ENCODE measurements around the gene CHST8. TPM values are rescaled to one million over a fixed set of nuclear protein-coding genes. Genes with fewer than 3 reads are reported as not detected.

The CHST8 gene
- total RNA-seq, 2 experiments from 2014 or later = not detected

DNA sequence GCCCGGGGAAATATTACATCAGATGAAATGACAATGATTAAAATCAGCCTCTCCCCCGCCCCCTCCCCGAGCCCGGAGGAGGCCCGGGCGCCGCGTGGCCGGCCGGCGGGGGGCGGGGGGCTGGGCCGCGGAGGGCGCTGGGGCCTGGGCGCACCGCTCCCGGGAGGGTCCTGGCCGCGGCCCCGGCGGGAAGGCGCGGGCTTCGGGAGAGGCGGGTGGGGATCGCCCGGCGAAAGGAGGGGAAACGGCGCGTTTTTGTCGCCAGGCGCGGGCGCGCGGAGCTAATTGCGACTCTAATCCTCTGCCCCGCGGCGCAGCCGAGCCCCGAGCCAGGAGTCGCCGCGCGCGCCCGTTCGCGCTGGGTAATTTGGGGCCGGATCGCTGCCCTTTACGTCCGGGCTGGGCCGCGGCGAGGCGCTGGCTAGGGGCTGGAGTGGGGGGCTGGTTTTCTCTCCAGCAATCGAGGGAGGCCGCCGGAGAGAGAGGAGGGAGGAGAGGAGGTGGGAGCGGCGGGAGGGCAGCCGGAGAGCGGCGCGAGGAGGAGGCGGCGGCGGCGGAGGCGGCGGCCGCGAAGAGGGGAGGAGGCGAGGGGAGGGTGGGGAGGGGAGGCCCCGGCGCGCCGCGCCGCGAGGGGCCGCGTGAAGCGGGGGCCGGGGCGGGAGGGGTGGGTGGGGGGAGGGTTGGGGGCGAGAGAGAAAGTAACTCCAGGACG lies 174.6 kb downstream of the CHST8 start, which contains the start of gene KCTD15:
KCTD15 (plus strand) TSS at position 707 of the 712 bp plus-strand sequence. CDS start 3,585 bp downstream, outside the sequence.
- POLR2A ChIA-PET = no interaction called here
- DNase-seq = no peak
- H3K4me3 Mint-ChIP-seq = peak within 1 kb of the TSS; percentile 66

DNA sequence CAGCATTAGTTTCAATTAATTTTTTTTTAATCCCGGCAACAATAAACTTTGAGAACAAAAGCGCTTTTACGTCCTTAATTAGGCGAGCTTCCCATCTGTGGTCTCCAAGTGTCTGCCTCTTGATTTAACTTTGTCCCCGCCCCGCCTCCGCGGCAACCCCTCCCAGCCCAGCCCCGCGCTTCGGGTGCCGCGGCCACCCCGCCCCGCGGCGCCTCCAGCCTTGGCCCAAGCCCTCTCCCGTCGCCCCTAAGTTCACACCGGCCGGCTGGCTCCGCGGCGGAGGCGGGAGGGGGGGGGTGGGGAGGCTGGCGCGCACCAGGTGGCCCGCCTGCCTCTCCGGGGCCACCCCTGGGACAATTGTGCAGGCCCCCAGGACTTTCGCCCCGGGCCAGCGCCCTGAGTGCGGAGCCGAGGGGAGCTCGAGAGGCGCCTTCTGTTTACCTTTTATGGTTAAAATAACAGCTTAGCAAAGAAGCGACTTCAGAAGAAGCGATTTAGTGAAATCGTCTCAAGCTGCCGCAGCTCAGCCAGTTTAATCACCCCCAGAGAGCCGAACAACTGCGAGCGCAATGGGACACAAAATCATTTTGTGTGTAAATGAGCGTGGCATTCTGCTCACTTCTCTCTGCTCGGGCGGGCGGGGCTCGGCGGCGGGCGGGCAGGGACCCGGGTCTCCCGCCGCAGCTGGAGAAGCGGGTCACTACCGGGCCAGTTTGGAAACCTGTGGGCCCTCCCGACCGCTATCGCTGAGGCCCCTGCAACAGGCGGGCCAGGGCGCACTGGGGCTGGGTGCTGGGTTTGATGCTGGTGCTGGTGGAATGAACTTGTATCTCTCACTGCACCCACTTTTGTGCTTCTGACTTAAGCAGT lies 176.3 kb downstream of the CHST8 start:
- no peak overlapping the region for H3K27ac Mint-ChIP-seq
- CTCF ChIA-PET = interaction anchor here (0.9 kb wide), 1 partner anchor 20 kb away, joined by 3 read pairs; no protein-coding TSS in a partner anchor
- peak overlapping the region; percentile 43 for H3K4me3 Mint-ChIP-seq
- H3K36me3 Mint-ChIP-seq (ENCODE audit: low read depth) = no peaks in the 10 kb centered on the region
- no peaks in the 10 kb centered on the region for H3K9me3 Mint-ChIP-seq
- peaks cover 2% of the 10 kb centered on the region for H3K4me1 Mint-ChIP-seq
- H3K27me3 Mint-ChIP-seq = peaks cover 34% of the 10 kb centered on the region
- POLR2A ChIA-PET = no interaction called here
- DNase-seq = no peak

More for the DNA sequence above, 174.6 kb downstream of the CHST8 start, which contains the start of gene KCTD15:
- H3K27me3 Mint-ChIP-seq = peaks cover 43% of the 10 kb centered on the region
- H3K36me3 Mint-ChIP-seq (ENCODE audit: low read depth) = no peaks in the 10 kb centered on the region
- peak within 1 kb of the TSS; percentile 57 for H3K27ac Mint-ChIP-seq
- H3K4me1 Mint-ChIP-seq = peaks cover 2% of the 10 kb centered on the region
- no peaks in the 10 kb centered on the region for H3K9me3 Mint-ChIP-seq
- CTCF ChIA-PET = interaction anchor here (0.7 to 3.8 kb wide), 3 partner anchors 17 to 23 kb away, joined by 3 to 19 read pairs (median 3); no protein-coding TSS in a partner anchor

DNA sequence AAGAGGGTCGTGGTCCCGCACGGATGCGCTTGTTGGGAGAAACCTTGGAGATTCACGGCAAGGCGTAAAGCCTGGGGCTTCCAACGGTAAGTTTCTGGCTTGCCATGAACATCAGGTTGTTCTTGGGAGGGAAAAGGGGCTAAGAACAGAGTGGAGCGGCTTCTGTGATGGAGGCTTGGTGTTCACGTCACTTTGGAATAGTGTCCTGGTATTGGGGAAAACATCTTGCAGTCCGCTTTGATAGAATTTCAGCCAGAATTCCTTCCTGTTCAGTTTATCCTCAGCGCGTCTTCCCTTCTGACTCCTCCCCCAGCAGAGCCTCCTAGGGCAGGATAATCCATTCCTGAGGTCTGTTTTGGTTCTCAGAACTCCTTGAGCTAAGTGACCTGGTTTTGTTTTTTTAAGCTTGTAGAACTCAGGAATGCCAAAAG lies 176.9 kb downstream of the CHST8 start:
- H3K9me3 Mint-ChIP-seq = no peaks in the 10 kb centered on the region
- no peaks in the 10 kb centered on the region for H3K36me3 Mint-ChIP-seq (ENCODE audit: low read depth)
- peaks cover 2% of the 10 kb centered on the region for H3K4me1 Mint-ChIP-seq
- H3K27me3 Mint-ChIP-seq = peaks cover 29% of the 10 kb centered on the region
- DNase-seq = no peak
- CTCF ChIA-PET = no interaction called here
- H3K4me3 Mint-ChIP-seq = no peak overlapping the region
- POLR2A ChIA-PET = no interaction called here
- H3K27ac Mint-ChIP-seq = no peak overlapping the region

DNA sequence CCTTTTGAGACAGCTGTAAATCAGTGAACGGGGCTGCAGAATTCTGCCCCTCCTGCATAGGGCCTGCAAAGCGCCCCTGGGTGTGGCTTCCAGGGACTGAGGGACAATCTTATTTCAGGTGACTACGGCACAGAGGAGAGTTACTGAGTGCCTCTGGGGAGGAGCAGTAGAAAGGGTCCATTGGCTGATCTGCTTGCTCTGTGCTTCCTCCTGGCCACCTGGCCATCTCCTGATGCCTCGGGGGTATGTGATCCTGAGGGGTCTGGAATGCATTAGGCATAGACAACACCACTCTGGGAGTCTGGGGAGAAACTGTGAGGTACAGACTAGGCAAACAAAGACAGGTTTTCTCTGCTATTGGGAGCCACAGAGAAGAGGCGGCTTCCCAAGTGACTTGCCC lies 177.7 kb downstream of the CHST8 start:
- Mint-ChIP-seq H3K9me3 (no peaks in the 10 kb centered on the region), H3K4me3 (no peak overlapping the region), H3K27ac (no peak overlapping the region), H3K4me1 (peaks cover 2% of the 10 kb centered on the region), H3K27me3 (peaks cover 22% of the 10 kb centered on the region), H3K36me3 (ENCODE audit: low read depth) (no peaks in the 10 kb centered on the region)
- ChIA-PET POLR2A (no interaction called here), CTCF (no interaction called here)
- no peak for DNase-seq

DNA sequence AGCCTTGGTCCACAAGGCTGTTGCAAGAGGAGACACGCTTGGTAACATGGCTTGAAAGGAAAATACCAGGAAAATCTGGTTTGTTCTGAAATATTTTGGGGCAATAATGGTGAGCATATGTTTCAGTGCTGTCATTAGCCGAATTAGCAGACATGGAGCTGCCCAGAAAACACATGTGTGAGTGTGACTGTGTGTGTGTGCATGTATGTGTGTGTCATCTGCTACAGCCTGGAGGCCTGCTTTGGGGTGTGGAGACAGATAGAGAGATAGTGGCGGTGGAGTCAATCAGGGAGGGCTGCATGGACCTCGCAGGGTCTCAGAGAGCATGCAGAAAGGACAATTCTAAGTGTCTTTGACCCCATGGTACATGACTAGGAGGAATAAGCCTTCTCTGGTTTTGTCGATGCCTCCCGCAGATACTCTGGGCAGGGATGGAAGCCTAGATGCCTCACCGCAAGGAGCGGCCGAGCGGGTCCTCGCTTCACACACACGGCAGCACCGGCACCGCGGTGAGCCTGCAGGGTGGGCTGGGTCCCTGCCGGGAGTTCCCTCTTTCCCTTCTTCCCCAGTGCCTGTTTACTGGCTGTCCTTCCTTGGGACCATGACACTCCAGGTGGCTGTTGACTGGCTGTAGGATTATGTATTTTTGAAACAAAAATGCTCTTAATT lies 178.4 kb downstream of the CHST8 start:
- Mint-ChIP-seq H3K36me3 (ENCODE audit: low read depth) (no peaks in the 10 kb centered on the region), H3K27me3 (peaks cover 18% of the 10 kb centered on the region), H3K9me3 (no peaks in the 10 kb centered on the region), H3K27ac (no peak overlapping the region), H3K4me3 (no peak overlapping the region), H3K4me1 (peaks cover 2% of the 10 kb centered on the region)
- DNase-seq = no peak
- ChIA-PET CTCF (no interaction called here), POLR2A (no interaction called here)

DNA sequence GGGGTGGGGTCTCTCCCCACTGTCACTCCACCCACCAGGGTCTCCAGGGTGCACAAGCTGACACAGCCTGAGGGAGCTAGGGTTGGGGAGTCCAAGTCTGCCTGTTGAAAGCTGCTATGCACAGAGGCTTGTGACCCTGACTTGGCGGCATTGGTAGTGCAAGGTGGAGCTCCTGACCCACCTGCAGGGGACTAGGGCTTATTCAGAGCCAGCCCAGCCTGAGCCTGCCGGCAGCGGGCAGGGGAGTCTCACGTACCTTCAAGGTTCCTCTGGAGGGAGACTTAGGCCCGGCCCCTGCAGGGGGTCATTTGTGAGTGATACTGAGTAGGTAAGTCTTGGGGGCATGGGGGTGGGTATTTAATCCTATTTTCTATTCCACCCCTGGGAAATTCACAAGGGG lies 179.7 kb downstream of the CHST8 start:
- CTCF ChIA-PET = interaction anchor here (1.6 kb wide), 1 partner anchor 23 kb away, joined by 4 read pairs; no protein-coding TSS in a partner anchor

DNA sequence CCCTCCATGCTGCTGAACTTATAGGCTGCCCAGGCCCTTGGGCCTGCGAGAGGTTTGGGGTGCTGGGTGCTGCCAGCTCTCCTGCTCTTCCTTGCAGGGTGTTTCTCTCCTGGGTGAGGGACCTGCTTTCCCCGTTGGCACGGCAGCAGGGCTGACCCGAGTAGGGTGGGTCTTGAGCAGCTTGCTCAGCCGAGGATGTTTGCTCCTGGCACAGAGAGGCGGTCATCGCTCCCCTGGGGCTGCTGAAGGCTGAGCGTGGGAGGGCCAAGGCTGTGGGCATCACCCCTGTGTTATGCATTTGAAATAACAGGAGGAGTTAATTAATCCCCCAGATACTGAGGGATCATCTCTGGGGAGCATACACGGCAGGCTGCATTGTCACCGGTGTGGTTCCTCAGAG lies 180.2 kb downstream of the CHST8 start:
- no peak for DNase-seq
- Mint-ChIP-seq H3K4me3 (no peak overlapping the region), H3K36me3 (ENCODE audit: low read depth) (no peaks in the 10 kb centered on the region), H3K9me3 (no peaks in the 10 kb centered on the region), H3K27ac (no peak overlapping the region), H3K4me1 (peaks cover 10% of the 10 kb centered on the region), H3K27me3 (peaks cover 18% of the 10 kb centered on the region)
- ChIA-PET POLR2A (no interaction called here), CTCF (interaction anchor here (1.6 kb wide), 1 partner anchor 24 kb away, joined by 4 read pairs; no protein-coding TSS in a partner anchor)

More for the DNA sequence above, 179.7 kb downstream of the CHST8 start:
- no peaks in the 10 kb centered on the region for H3K9me3 Mint-ChIP-seq
- H3K4me1 Mint-ChIP-seq = peaks cover 8% of the 10 kb centered on the region
- POLR2A ChIA-PET = no interaction called here
- H3K4me3 Mint-ChIP-seq = no peak overlapping the region
- H3K36me3 Mint-ChIP-seq (ENCODE audit: low read depth) = no peaks in the 10 kb centered on the region
- H3K27me3 Mint-ChIP-seq = peaks cover 18% of the 10 kb centered on the region
- DNase-seq = no peak
- no peak overlapping the region for H3K27ac Mint-ChIP-seq

DNA sequence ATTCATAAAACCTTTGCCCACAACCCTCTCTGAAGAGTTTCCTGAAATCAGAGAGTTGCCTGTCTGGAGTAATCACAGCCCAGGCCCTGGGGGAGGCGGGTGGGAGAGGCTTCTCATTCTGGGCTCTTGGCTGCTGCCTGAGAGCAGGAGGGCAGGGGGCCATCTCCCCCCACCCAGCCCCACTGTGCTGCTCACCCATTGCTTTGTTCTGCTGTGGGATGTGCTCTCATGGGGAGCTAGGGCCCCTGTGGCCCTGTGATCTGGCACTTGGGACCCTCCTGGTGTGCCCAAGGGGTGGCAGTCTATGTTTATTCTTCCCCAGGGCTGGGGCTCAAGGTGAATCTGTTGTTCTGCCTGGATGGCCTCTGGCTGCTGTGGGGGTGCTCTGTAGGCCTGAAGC lies 181.0 kb downstream of the CHST8 start:
- no peaks in the 10 kb centered on the region for H3K36me3 Mint-ChIP-seq (ENCODE audit: low read depth)
- H3K4me1 Mint-ChIP-seq = peaks cover 8% of the 10 kb centered on the region
- no peaks in the 10 kb centered on the region for H3K9me3 Mint-ChIP-seq
- DNase-seq = no peak
- no peak overlapping the region for H3K4me3 Mint-ChIP-seq
- CTCF ChIA-PET = no interaction called here
- H3K27ac Mint-ChIP-seq = no peak overlapping the region
- H3K27me3 Mint-ChIP-seq = peaks cover 13% of the 10 kb centered on the region
- POLR2A ChIA-PET = no interaction called here

DNA sequence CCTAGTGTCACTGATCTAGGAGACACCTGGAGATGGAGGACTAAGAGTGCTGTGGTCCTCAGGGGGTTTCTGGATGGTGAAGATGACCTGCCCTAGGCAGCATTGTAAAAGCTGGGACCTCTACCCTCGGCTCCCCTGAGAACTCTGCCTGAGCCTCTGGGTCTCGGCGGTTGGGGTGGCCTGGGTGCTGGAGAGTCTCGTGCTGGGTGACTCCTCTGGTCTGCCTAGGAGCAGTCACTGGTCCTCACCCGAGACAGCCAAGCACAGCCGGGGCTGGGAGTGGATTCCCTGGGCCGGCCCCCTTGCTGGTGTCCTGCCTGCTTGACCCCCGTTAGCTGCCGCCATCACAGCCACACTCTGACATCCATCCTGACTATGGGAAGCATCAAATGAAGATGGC lies 181.6 kb downstream of the CHST8 start:
- Mint-ChIP-seq H3K27ac (no peak overlapping the region), H3K27me3 (peaks cover 13% of the 10 kb centered on the region), H3K9me3 (no peaks in the 10 kb centered on the region), H3K4me3 (no peak overlapping the region), H3K4me1 (peaks cover 8% of the 10 kb centered on the region), H3K36me3 (ENCODE audit: low read depth) (no peaks in the 10 kb centered on the region)
- POLR2A ChIA-PET = no interaction called here
- CTCF ChIA-PET = interaction anchor here (0.7 to 2.7 kb wide), 3 partner anchors 8 to 252 kb away, joined by 4 to 13 read pairs (median 7); no protein-coding TSS in a partner anchor
- DNase-seq = no peak

DNA sequence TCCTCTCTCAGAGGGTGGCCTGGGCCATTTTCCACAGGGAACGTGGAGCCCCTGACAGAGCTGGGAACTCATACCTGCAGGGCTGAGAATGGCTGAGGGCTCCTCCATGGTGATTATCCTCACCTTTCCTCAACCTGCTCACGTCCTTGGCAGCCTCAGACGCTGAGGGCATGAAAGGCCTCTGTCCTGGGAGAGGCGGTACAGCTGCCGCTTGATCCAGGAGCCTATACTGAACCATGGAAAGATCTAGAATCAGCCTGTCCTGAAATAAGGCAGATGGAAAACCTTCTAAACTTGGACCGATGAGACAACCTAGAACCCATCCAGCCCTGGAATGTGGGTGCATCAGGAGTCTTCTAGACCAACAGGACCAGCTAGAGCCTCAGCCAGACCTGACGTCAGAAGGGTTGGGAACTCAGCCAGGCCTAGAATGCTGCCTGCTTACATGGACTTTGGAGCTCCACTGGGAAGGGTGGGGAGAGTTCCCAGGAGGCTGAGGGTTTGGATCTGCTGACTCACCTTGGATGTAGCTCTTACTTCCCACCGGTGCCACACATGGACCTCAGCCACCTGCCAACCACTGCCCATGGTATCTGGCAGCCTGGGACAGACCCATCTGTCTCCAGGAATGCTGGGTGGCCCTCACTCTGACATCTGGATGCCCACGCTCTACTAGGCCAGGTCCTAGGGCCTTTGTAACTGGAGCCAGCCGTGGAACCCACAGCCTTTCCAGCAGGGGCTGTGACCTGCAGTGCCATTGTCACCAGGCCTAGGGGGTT lies 182.5 kb downstream of the CHST8 start:
- Mint-ChIP-seq H3K4me1 (peaks cover 8% of the 10 kb centered on the region), H3K36me3 (ENCODE audit: low read depth) (no peaks in the 10 kb centered on the region), H3K27ac (no peak overlapping the region), H3K9me3 (no peaks in the 10 kb centered on the region), H3K4me3 (no peak overlapping the region), H3K27me3 (peaks cover 4% of the 10 kb centered on the region)
- DNase-seq = no peak
- ChIA-PET POLR2A (no interaction called here), CTCF (interaction anchor here (1.5 to 2.7 kb wide), 2 partner anchors 9 to 26 kb away, joined by 7 to 13 read pairs; no protein-coding TSS in a partner anchor)

DNA sequence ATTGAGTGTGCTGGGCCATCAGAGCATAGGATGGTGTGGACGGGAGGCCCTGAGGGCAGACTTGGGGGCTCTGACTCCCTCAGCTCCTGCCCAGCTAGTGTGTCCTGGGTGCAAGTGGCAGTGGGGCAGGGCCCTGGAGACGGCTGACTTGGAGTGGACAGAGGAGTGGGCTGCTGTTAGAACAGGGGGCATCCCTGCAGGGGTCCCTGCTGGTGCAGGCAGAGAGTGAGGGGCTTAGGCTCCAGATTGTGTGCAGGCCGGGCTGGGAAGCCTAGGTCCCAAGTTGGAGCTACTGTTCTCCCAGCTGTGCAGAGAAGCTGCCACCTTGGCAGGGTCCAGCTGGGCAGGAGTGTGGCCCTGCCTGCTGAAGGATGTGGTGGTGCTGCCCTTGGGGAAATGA lies 183.6 kb downstream of the CHST8 start:
- POLR2A ChIA-PET = no interaction called here

DNA sequence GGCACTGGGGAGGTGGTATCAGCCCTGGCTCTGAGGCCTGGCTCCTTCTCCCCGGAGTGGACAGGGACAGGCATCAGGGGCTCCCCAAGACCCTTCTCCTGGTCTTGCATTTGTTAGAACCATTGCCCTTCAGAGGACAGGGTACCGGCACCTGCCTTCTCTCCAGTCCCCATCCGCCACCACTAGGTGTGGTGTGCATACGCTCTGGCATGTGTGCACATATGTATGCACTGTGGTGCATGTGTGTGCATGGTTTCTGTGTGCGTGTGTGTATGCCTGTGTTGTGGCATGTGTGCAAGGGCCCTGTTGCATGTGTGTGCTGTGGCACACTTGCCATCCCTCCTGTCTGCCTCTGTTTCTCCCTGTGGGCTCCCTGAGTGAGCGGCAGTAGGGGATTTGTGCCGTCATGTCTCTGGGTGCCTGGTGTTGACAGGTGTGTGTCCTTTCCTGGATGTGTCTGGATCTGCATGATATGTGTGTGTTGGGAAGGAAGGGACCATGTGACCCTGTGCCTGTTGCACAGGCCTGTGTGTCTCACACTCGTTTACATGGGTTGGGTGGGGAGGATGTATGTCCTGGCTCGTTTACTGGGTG lies 184.2 kb downstream of the CHST8 start:
- H3K27me3 Mint-ChIP-seq = no peaks in the 10 kb centered on the region
- no peak overlapping the region for H3K4me3 Mint-ChIP-seq
- H3K9me3 Mint-ChIP-seq = no peaks in the 10 kb centered on the region
- peaks cover 8% of the 10 kb centered on the region for H3K4me1 Mint-ChIP-seq
- CTCF ChIA-PET = interaction anchor here (2.7 kb wide), 1 partner anchor 28 kb away, joined by 13 read pairs; no protein-coding TSS in a partner anchor
- no peaks in the 10 kb centered on the region for H3K36me3 Mint-ChIP-seq (ENCODE audit: low read depth)
- no peak for DNase-seq
- POLR2A ChIA-PET = no interaction called here
- peak overlapping the region; percentile 70 for H3K27ac Mint-ChIP-seq

More for the DNA sequence above, 183.6 kb downstream of the CHST8 start:
- Mint-ChIP-seq H3K9me3 (no peaks in the 10 kb centered on the region), H3K36me3 (ENCODE audit: low read depth) (no peaks in the 10 kb centered on the region), H3K27ac (peak overlapping the region; percentile 71), H3K4me1 (peaks cover 8% of the 10 kb centered on the region), H3K4me3 (no peak overlapping the region), H3K27me3 (no peaks in the 10 kb centered on the region)
- CTCF ChIA-PET = interaction anchor here (2.7 kb wide), 1 partner anchor 27 kb away, joined by 13 read pairs; no protein-coding TSS in a partner anchor
- no peak for DNase-seq
